Progenitor cell of endocrine pancreas (in vitro differentiated cells): Measurements from ENCODE around the gene ZNF416. TPM values are rescaled to one million over a fixed set of nuclear protein-coding genes. Genes with fewer than 3 reads are reported as not detected.

Experiments
- DNase-seq: peaks from one replicate; pipeline ENCODE4 v3.0.0; 2021; ENCODE audit warnings: low spot score; ENCODE audit not compliant: unreplicated experiment
- H3K27ac Mint-ChIP-seq: 2 replicates; pipeline ENCODE4 v1.8.0; 2021; ENCODE audit warnings: mild to moderate bottlenecking, moderate library complexity, mixed read lengths
- H3K27me3 Mint-ChIP-seq: 2 replicates; pipeline ENCODE4 v1.8.0; 2021; ENCODE audit warnings: mixed read lengths
- H3K36me3 Mint-ChIP-seq: 2 replicates; pipeline ENCODE4 v1.8.0; 2022; ENCODE audit warnings: mixed read lengths; ENCODE audit not compliant: insufficient read depth
- H3K4me1 Mint-ChIP-seq: 2 replicates; pipeline ENCODE4 v1.8.0; 2021; ENCODE audit warnings: low read depth, mixed read lengths
- H3K4me3 Mint-ChIP-seq: 2 replicates; pipeline ENCODE4 v1.8.0; 2021; ENCODE audit warnings: low read depth, mild to moderate bottlenecking, moderate library complexity, mixed read lengths
- H3K9me3 Mint-ChIP-seq: 2 replicates; pipeline ENCODE4 v1.8.0; 2021; ENCODE audit warnings: low read depth, mixed read lengths
- total RNA-seq: library from RNA; stranded (reverse); gene quantifications from 2 replicates; pipeline ENCODE4 v1.2.1, GENCODE V29; 2021
- TF ChIP-seq, protein P1 (sequence below): fragments of 200-600 bp; sonication (generic); IDR thresholded peaks from one replicate; pipeline ENCODE4 v1.5.0; 2021; ENCODE audit warnings: antibody characterized with exemption, mild to moderate bottlenecking; ENCODE audit not compliant: unreplicated experiment

Gene ZNF416
- total RNA-seq, 1 donor from 2014 or later = 7.2 TPM

GRCh38 chr19:57583521-57584416, 5.1 kb upstream of the ZNF416 start, which contains the start of gene ZIK1:
Gene ZIK1, plus strand, starts transcription at chr19:57584145. Its CDS starts 212 bp downstream, at chr19:57584357.
- Mint-ChIP-seq H3K36me3 (peaks cover 50% of the 10 kb centered on the region), H3K27me3 (peaks cover 4% of the 10 kb centered on the region), H3K4me3 (peak within 1 kb of the TSS; percentile 94), H3K9me3 (peaks cover 54% of the 10 kb centered on the region), H3K4me1 (peaks cover 8% of the 10 kb centered on the region), H3K27ac (peak within 1 kb of the TSS; percentile 92)
- TF ChIP-seq, protein P1, sequence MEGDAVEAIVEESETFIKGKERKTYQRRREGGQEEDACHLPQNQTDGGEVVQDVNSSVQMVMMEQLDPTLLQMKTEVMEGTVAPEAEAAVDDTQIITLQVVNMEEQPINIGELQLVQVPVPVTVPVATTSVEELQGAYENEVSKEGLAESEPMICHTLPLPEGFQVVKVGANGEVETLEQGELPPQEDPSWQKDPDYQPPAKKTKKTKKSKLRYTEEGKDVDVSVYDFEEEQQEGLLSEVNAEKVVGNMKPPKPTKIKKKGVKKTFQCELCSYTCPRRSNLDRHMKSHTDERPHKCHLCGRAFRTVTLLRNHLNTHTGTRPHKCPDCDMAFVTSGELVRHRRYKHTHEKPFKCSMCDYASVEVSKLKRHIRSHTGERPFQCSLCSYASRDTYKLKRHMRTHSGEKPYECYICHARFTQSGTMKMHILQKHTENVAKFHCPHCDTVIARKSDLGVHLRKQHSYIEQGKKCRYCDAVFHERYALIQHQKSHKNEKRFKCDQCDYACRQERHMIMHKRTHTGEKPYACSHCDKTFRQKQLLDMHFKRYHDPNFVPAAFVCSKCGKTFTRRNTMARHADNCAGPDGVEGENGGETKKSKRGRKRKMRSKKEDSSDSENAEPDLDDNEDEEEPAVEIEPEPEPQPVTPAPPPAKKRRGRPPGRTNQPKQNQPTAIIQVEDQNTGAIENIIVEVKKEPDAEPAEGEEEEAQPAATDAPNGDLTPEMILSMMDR = peak; percentile 8
- peak; percentile 76 for DNase-seq

GRCh38 chr19:57583104-57583520, 4.4 kb upstream of the ZNF416 start:
- Mint-ChIP-seq H3K27ac (no peak overlapping the region), H3K36me3 (peaks cover 45% of the 10 kb centered on the region), H3K4me1 (peaks cover 9% of the 10 kb centered on the region), H3K4me3 (peak overlapping the region; percentile 21), H3K9me3 (peaks cover 49% of the 10 kb centered on the region), H3K27me3 (peaks cover 4% of the 10 kb centered on the region)
- TF ChIP-seq, protein P1 = no peak
- DNase-seq = no peak

- TF ChIP-seq, protein P1 = no peak
- Mint-ChIP-seq H3K27ac (peak overlapping the region; percentile 44), H3K4me3 (peak overlapping the region; percentile 50), H3K36me3 (peaks cover 64% of the 10 kb centered on the region), H3K9me3 (peaks cover 66% of the 10 kb centered on the region), H3K27me3 (no peaks in the 10 kb centered on the region), H3K4me1 (peaks cover 8% of the 10 kb centered on the region)
- DNase-seq = no peak
Observed at GRCh38 chr19:57576661-57577060, 2.0 kb downstream of the ZNF416 start.

DNA sequence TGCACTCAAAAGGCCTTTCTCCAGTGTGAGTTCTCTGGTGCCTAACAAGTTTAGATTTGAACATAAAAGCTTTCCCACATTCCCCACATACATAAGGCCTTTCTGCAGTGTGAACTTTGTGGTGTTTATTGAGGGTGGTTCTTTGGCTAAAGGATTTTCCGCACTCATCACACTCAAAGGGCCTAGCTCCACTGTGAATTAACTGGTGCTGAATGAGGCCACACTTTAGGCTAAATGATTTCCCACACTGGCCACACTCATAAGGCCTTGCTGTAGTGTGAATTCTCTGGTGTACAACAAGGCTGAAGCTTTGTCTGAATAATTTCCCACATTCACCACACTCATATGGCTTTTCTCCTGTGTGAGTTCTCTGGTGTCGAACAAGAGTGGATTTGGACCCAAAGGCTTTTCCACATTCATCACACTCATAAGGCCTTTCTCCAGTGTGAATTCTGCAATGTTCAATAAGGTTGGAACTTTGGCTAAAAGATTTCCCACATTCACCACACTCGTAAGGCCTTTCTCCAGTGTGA, 6.2 kb downstream of the ZNF416 start:
- Mint-ChIP-seq H3K4me3 (no peak overlapping the region), H3K9me3 (peaks cover 75% of the 10 kb centered on the region), H3K27me3 (no peaks in the 10 kb centered on the region), H3K36me3 (peaks cover 72% of the 10 kb centered on the region), H3K4me1 (peaks cover 2% of the 10 kb centered on the region), H3K27ac (no peak overlapping the region)
- TF ChIP-seq, protein P1 = no peak
- no peak for DNase-seq

- no peak for DNase-seq
- Mint-ChIP-seq H3K27ac (no peak overlapping the region), H3K27me3 (no peaks in the 10 kb centered on the region), H3K9me3 (peaks cover 72% of the 10 kb centered on the region), H3K36me3 (peaks cover 58% of the 10 kb centered on the region), H3K4me1 (no peaks in the 10 kb centered on the region), H3K4me3 (no peak overlapping the region)
- TF ChIP-seq, protein P1 = no peak
Observed at GRCh38 chr19:57570707-57571106, 8.0 kb downstream of the ZNF416 start.
